Spinal cord (tissue), 10 donors: ENCODE measurements around the gene TMEM175. TPM values are rescaled to one million over a fixed set of nuclear protein-coding genes. Genes with fewer than 3 reads are reported as not detected.
"Not testable (repeated sequence)": the region's sequence is repeated elsewhere in the genome, so short reads cannot be mapped to it uniquely, and the experiment has no call there.

ENCODE experiments used
- DNase-seq, 6 donors: peaks; one replicate each; pipeline versions ENCODE4 v3.0.0 to v3.0.0-alpha.2; 2013 to 2015; ENCODE audit warnings: low spot score in 6 of 6, low read depth in 4 of 6
- H3K27ac ChIP-seq: one replicate; pipeline ENCODE4 v1.5.1; 2013; ENCODE audit warnings: low read depth, low read length, control low read depth
- H3K27me3 ChIP-seq: one replicate; pipeline ENCODE4 v1.6.1; 2013; ENCODE audit warnings: low read length; ENCODE audit not compliant: control insufficient read depth, insufficient read depth
- H3K36me3 ChIP-seq: one replicate; pipeline ENCODE4 v1.6.1; 2013; ENCODE audit warnings: low read length; ENCODE audit not compliant: control insufficient read depth, insufficient read depth
- H3K4me1 ChIP-seq: one replicate; pipeline ENCODE4 v1.6.1; 2013; ENCODE audit warnings: low read length; ENCODE audit not compliant: control insufficient read depth, insufficient read depth
- H3K4me3 ChIP-seq: one replicate; pipeline ENCODE4 v1.5.1; 2013; ENCODE audit warnings: low read depth, low read length, control low read depth
- H3K9me3 ChIP-seq: one replicate; pipeline ENCODE4 v1.6.1; 2013; ENCODE audit warnings: low read length; ENCODE audit not compliant: control insufficient read depth, insufficient read depth
- WGBS: methylation state at CpG from one replicate; pipeline ENCODE4 v1.1.5; 2013; ENCODE audit warnings: missing lambda C conversion rate; ENCODE audit not compliant: insufficient coverage; 5-methylcytosine and 5-hydroxymethylcytosine counted together
- polyA plus RNA-seq, 2 donors: library from polyadenylated mRNA; unstranded; fragments of 120-200 nt; gene quantifications; one replicate each; pipeline ENCODE4 v1.2.1, GENCODE V29; 2013; ENCODE audit not compliant: insufficient read length in 2 of 2
- total RNA-seq, 2 donors: library from RNA; depleted of rRNA in 1 of 2; stranded (reverse); fragments of 120-200 nt in 1 of 2; fragments of >200 nt in 1 of 2; gene quantifications; one replicate each; pipeline versions ENCODE4 v1.2.3 to v1.2.4, GENCODE V29; 2013 to 2014
- donor health status: healthy.

Gene TMEM175
- total and polyA plus RNA-seq, 4 donors = 27.1 to 78.7 (median 51.4) TPM

GRCh38 chr4:913280-913618, 19.0 kb upstream of the TMEM175 start:
- H3K4me3 ChIP-seq = no peak overlapping the region
- DNase-seq = no peak
- H3K9me3 ChIP-seq = no peaks in the 10 kb centered on the region
- no peaks in the 10 kb centered on the region for H3K27me3 ChIP-seq
- WGBS = 70% methylated on average over 4 of the region's 4 CpGs
- H3K4me1 ChIP-seq = peaks cover 32% of the 10 kb centered on the region
- H3K36me3 ChIP-seq = peaks cover 52% of the 10 kb centered on the region
- H3K27ac ChIP-seq = no peak overlapping the region

GRCh38 chr4:914531-914930, 17.7 kb upstream of the TMEM175 start:
- no peak for DNase-seq
- H3K9me3 ChIP-seq = no peaks in the 10 kb centered on the region
- peaks cover 43% of the 10 kb centered on the region for H3K36me3 ChIP-seq
- no peaks in the 10 kb centered on the region for H3K27me3 ChIP-seq
- WGBS = 68% methylated on average over 9 of the region's 21 CpGs
- H3K4me1 ChIP-seq = peaks cover 31% of the 10 kb centered on the region
- H3K27ac ChIP-seq = no peak overlapping the region
- no peak overlapping the region for H3K4me3 ChIP-seq

- no peak overlapping the region for H3K4me3 ChIP-seq
These were observed 17.2 kb upstream of the TMEM175 start for GRCh38 chr4:915041-915474.

GRCh38 chr4:915595-915994, 16.7 kb upstream of the TMEM175 start:
- Histone ChIP-seq H3K27ac (no peak overlapping the region), H3K4me1 (peaks cover 31% of the 10 kb centered on the region), H3K27me3 (no peaks in the 10 kb centered on the region), H3K4me3 (no peak overlapping the region), H3K9me3 (no peaks in the 10 kb centered on the region), H3K36me3 (peaks cover 32% of the 10 kb centered on the region)
- no peak for DNase-seq
- 57% methylated on average over 4 of the region's 8 CpGs for WGBS

More at GRCh38 chr4:915041-915474, 17.2 kb upstream of the TMEM175 start:
- no peaks in the 10 kb centered on the region for H3K9me3 ChIP-seq
- 66% methylated on average over 15 of the region's 20 CpGs for WGBS
- peaks cover 38% of the 10 kb centered on the region for H3K36me3 ChIP-seq
- peaks cover 31% of the 10 kb centered on the region for H3K4me1 ChIP-seq
- H3K27ac ChIP-seq = no peak overlapping the region
- H3K27me3 ChIP-seq = no peaks in the 10 kb centered on the region
- DNase-seq = no peak

GRCh38 chr4:917466-917865, 14.8 kb upstream of the TMEM175 start:
- Histone ChIP-seq H3K27me3 (no peaks in the 10 kb centered on the region), H3K4me1 (peaks cover 17% of the 10 kb centered on the region), H3K4me3 (no peak overlapping the region), H3K36me3 (peaks cover 14% of the 10 kb centered on the region), H3K27ac (no peak overlapping the region), H3K9me3 (no peaks in the 10 kb centered on the region)
- DNase-seq = no peak
- WGBS = no CpG with 5 or more reads among the region's 7 CpGs

- H3K36me3 ChIP-seq = peaks cover 10% of the 10 kb centered on the region
- H3K9me3 ChIP-seq = no peaks in the 10 kb centered on the region
- no peaks in the 10 kb centered on the region for H3K27me3 ChIP-seq
- WGBS = no CpG with 5 or more reads among the region's 2 CpGs
- no peak overlapping the region for H3K27ac ChIP-seq
- no peak for DNase-seq
- peaks cover 12% of the 10 kb centered on the region for H3K4me1 ChIP-seq
- H3K4me3 ChIP-seq = no peak overlapping the region
These were observed 14.3 kb upstream of the TMEM175 start for GRCh38 chr4:917992-918391.

GRCh38 chr4:918591-918990, 13.7 kb upstream of the TMEM175 start:
- not testable (repeated sequence) for H3K27me3 ChIP-seq, H3K4me1 ChIP-seq, H3K4me3 ChIP-seq, H3K9me3 ChIP-seq, H3K27ac ChIP-seq, H3K36me3 ChIP-seq, DNase-seq
- 100% methylated on average over 2 of the region's 6 CpGs for WGBS

- WGBS = 97% methylated on average over 14 of the region's 15 CpGs
- not testable (repeated sequence) for H3K4me1 ChIP-seq, H3K27ac ChIP-seq, H3K4me3 ChIP-seq, H3K27me3 ChIP-seq, H3K9me3 ChIP-seq, DNase-seq, H3K36me3 ChIP-seq
These were observed 13.1 kb upstream of the TMEM175 start for GRCh38 chr4:919004-919680.

- 63% methylated on average over 14 of the region's 17 CpGs for WGBS
- Histone ChIP-seq H3K4me1 (peaks cover 4% of the 10 kb centered on the region), H3K4me3 (no peak overlapping the region), H3K27me3 (no peaks in the 10 kb centered on the region), H3K9me3 (no peaks in the 10 kb centered on the region), H3K36me3 (peaks cover 9% of the 10 kb centered on the region), H3K27ac (no peak overlapping the region)
- no peak for DNase-seq
These were observed 10.4 kb upstream of the TMEM175 start for GRCh38 chr4:921830-922331.
